LNCaP clone FGC (cell line): ENCODE data around the gene CREB5.

ENCODE experiments used
- DNase-seq: peaks from one replicate; pipeline ENCODE4 v3.0.0-alpha.2; 2011; ENCODE audit warnings: low read depth
- H3K4me3 ChIP-seq: 2 replicates; pipeline ENCODE4 v1.5.1; 2011; ENCODE audit warnings: mild to moderate bottlenecking, low read depth, low read length, control low read depth
- TF ChIP-seq, protein P1 (sequence below): IDR thresholded peaks from 2 replicates; pipeline ENCODE4 v1.5.1; 2012; ENCODE audit warnings: mild to moderate bottlenecking; ENCODE audit not compliant: control insufficient read depth, insufficient read depth; ENCODE audit errors: extremely low read depth

The CREB5 gene

GRCh38 chr7:28434510-28434909, 22.2 kb downstream of the CREB5 start:
- TF ChIP-seq, protein P1, sequence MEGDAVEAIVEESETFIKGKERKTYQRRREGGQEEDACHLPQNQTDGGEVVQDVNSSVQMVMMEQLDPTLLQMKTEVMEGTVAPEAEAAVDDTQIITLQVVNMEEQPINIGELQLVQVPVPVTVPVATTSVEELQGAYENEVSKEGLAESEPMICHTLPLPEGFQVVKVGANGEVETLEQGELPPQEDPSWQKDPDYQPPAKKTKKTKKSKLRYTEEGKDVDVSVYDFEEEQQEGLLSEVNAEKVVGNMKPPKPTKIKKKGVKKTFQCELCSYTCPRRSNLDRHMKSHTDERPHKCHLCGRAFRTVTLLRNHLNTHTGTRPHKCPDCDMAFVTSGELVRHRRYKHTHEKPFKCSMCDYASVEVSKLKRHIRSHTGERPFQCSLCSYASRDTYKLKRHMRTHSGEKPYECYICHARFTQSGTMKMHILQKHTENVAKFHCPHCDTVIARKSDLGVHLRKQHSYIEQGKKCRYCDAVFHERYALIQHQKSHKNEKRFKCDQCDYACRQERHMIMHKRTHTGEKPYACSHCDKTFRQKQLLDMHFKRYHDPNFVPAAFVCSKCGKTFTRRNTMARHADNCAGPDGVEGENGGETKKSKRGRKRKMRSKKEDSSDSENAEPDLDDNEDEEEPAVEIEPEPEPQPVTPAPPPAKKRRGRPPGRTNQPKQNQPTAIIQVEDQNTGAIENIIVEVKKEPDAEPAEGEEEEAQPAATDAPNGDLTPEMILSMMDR: no peak
- H3K4me3 ChIP-seq: no peak overlapping the region
- DNase-seq: no peak

- H3K4me3 ChIP-seq: no peak overlapping the region
- TF ChIP-seq, protein P1: no peak
- DNase-seq: no peak
Observed at GRCh38 chr7:28435152-28435551, 22.8 kb downstream of the CREB5 start.

DNA sequence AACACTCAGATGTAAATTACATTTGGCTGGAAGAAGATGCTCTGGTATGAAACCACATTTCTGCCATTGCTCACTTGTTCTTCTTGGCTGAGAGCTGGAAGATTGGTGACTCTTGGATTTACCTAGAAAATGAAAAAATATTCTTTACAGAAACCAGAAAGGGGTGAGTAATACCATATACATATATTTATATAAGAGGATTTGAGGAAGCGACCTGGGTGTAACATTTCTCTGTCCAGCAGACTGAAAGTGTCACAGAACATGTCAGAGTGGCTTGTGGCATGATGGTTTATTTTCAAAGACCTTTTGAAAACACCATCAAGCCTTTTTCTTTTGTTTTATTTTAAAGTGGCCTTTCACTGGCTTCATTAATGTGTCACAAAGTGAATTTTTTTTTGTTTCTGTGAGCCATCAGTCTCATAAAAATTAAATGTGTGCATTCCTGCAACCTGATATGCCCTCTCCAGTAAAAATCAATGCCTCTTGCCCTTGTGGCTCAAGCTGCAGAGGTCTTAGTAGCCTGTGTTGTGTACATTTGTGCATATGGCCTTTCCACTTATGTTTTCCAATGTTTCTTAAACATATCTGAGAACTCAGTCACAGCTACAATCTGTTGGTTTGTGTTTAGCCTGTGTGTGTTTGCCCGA, 23.5 kb downstream of the CREB5 start:
- no peak overlapping the region for H3K4me3 ChIP-seq
- TF ChIP-seq, protein P1: no peak
- DNase-seq: no peak

DNA sequence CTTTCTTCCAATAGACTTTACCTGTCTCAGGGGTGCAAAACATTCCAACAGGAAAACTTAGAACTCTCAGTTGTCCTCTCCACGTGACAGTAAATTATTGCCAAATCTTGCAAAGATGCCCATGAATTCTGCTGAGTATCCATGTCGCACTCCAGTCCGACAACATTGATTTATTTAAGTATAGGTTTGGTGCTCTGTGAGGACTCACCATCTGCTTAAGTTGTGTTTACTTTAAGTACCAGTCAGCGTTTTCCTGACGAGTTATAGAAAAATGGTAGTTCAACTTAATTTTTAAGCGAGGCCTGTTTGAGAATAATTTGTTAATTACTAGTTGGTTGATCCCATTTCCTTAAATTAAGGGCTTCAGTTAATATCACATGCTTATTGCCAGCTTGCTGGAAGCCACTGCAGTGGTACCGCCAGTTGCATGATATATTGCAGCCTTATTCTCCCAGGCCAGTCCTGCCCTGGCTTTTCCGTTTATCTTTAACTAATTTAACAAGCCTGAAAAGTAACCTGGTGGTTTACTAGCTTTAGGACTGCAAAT, 27.8 kb downstream of the CREB5 start:
- no peak for DNase-seq
- no peak overlapping the region for H3K4me3 ChIP-seq
- TF ChIP-seq, protein P1: no peak

GRCh38 chr7:28442540-28443420, 30.5 kb downstream of the CREB5 start:
- TF ChIP-seq, protein P1: no peak
- DNase-seq: no peak
- no peak overlapping the region for H3K4me3 ChIP-seq

- no peak overlapping the region for H3K4me3 ChIP-seq
- no peak for DNase-seq
- TF ChIP-seq, protein P1: no peak
Observed at GRCh38 chr7:28446131-28446530, 33.8 kb downstream of the CREB5 start.
